Left colon (tissue), 2 donors: ENCODE results near the gene CCS. TPM values are rescaled to one million over a fixed set of nuclear protein-coding genes. Genes with fewer than 3 reads are reported as not detected.
A peak's percentile ranks its signal among the peaks of the same experiment; 100 is the strongest.

Source experiments
- ATAC-seq: fragments of 200-7000 bp; cut with Tn5 transposase; one replicate; pipeline ENCODE4 v1.9.1; 2020; ENCODE audit warnings: mild to moderate bottlenecking, moderate library complexity
- DNase-seq, 2 donors: peaks; one replicate each; pipeline ENCODE4 v3.0.0-alpha.2; 2020
- intact Hi-C, 2 donors: fragments of 100-400 bp; cut with DNase I in 1 of 2; cut with micrococcal nuclease in 1 of 2; formaldehyde crosslinking; loops; one replicate each; pipeline versions ENCODE4 v1.11.2 to v1.14.0; 2022; cut with DNase I, micrococcal nuclease
- total RNA-seq, 2 donors: library from RNA; stranded (reverse); fragmentation: NEBNext Ultra II Directional; extraction: Animal tissue kit (Norgen Biotek cat#: 25700); gene quantifications; one replicate each; pipeline ENCODE4 v1.2.1, GENCODE V29; 2021
- donor health status: DM: no; HTN: no; CAD: no.
- donor health status: DM: yes; HTN: yes; CAD: no.

The CCS gene
- total RNA-seq, 2 donors from 2014 or later, result 38.5 to 38.6 TPM

- intact Hi-C loops, result no loop called here
- ATAC-seq (peak; percentile 26), DNase-seq (no peak)
These were observed 33.7 kb upstream of the CCS start for GRCh38 chr11:66559142-66559865.

GRCh38 chr11:66559866-66560676 is 32.9 kb upstream of the CCS start:
- peak; percentile 33 for ATAC-seq
- DNase-seq, result no peak
- intact Hi-C loops, result loop anchor here in 1 of 2 donors (10.0 kb wide), 1 partner anchor 125 kb away; no protein-coding TSS in a partner anchor

GRCh38 chr11:66561178-66561974 is 31.6 kb upstream of the CCS start:
- DNase-seq (no peak), ATAC-seq (no peak)
- intact Hi-C loops, result loop anchor here in 1 of 2 donors (10.0 kb wide), 1 partner anchor 123 kb away; no protein-coding TSS in a partner anchor

- intact Hi-C loops, result loop anchor here in 1 of 2 donors (10.0 kb wide), 1 partner anchor 123 kb away; no protein-coding TSS in a partner anchor
- ATAC-seq (no peak), DNase-seq (no peak)
These were observed 31.1 kb upstream of the CCS start for GRCh38 chr11:66561975-66562248.

- intact Hi-C loops, result loop anchor here in 1 of 2 donors (10.0 kb wide), 1 partner anchor 123 kb away; no protein-coding TSS in a partner anchor
- DNase-seq (no peak), ATAC-seq (no peak)
These were observed 30.7 kb upstream of the CCS start for GRCh38 chr11:66562275-66562674.

- no peak for DNase-seq
- intact Hi-C loops, result loop anchor here in 1 of 2 donors (10.0 kb wide), 1 partner anchor 122 kb away; no protein-coding TSS in a partner anchor
- no peak for ATAC-seq
These were observed 29.9 kb upstream of the CCS start for GRCh38 chr11:66562907-66563583.

GRCh38 chr11:66563832-66564231 is 29.2 kb upstream of the CCS start:
- DNase-seq (no peak), ATAC-seq (no peak)
- intact Hi-C loops, result loop anchor here in 1 of 2 donors (10.0 kb wide), 1 partner anchor 121 kb away; no protein-coding TSS in a partner anchor

- DNase-seq (no peak), ATAC-seq (no peak)
- intact Hi-C loops, result loop anchor here in 1 of 2 donors (10.0 kb wide), 1 partner anchor 120 kb away; no protein-coding TSS in a partner anchor
These were observed 28.4 kb upstream of the CCS start for GRCh38 chr11:66564538-66564937.

GRCh38 chr11:66564984-66565383 is 28.0 kb upstream of the CCS start:
- intact Hi-C loops, result loop anchor here in 1 of 2 donors (10.0 kb wide), 1 partner anchor 120 kb away; no protein-coding TSS in a partner anchor
- ATAC-seq, result no peak
- no peak for DNase-seq

GRCh38 chr11:66566221-66566620 is 26.8 kb upstream of the CCS start:
- intact Hi-C loops, result loop anchor here in 1 of 2 donors (10.0 kb wide), 1 partner anchor 119 kb away; no protein-coding TSS in a partner anchor
- DNase-seq (no peak), ATAC-seq (no peak)

- no peak for ATAC-seq
- DNase-seq, result no peak
- intact Hi-C loops, result loop anchor here in 1 of 2 donors (10.0 kb wide), 1 partner anchor 117 kb away; no protein-coding TSS in a partner anchor
These were observed 25.2 kb upstream of the CCS start for GRCh38 chr11:66567787-66568123.

GRCh38 chr11:66568124-66568916 is 24.7 kb upstream of the CCS start, which contains the start of gene CTSF:
TSS of gene CTSF (minus strand) at chr11:66568606. CDS start at chr11:66568486, 120 bp downstream.
- intact Hi-C loops, result loop anchor here in 1 of 2 donors (10.0 kb wide), 1 partner anchor 116 kb away; no protein-coding TSS in a partner anchor
- peak; percentile 99 for ATAC-seq

GRCh38 chr11:66569076-66569475 is 23.9 kb upstream of the CCS start:
- DNase-seq (no peak), ATAC-seq (no peak)
- intact Hi-C loops, result loop anchor here in 1 of 2 donors (10.0 kb wide), 1 partner anchor 116 kb away; no protein-coding TSS in a partner anchor

More at GRCh38 chr11:66568124-66568916, 24.7 kb upstream of the CCS start, which contains the start of gene CTSF:
- peak; percentile 84 to 85 for DNase-seq

- intact Hi-C loops, result no loop called here
- no peak for DNase-seq
- no peak for ATAC-seq
These were observed 22.7 kb upstream of the CCS start for GRCh38 chr11:66570079-66570849.

GRCh38 chr11:66570850-66571180 is 22.2 kb upstream of the CCS start:
- DNase-seq (no peak), ATAC-seq (no peak)
- intact Hi-C loops, result no loop called here

GRCh38 chr11:66579017-66579606 is 13.9 kb upstream of the CCS start:
- intact Hi-C loops, result no loop called here
- ATAC-seq (peak; percentile 82), DNase-seq (peak; percentile 59 to 85)
